Psoas muscle (tissue), 8 donors: ENCODE results near the gene MAGI1. TPM values are rescaled to one million over a fixed set of nuclear protein-coding genes. Genes with fewer than 3 reads are reported as not detected.

Experiments used
- ATAC-seq, 4 donors: fragments of 200-7000 bp; cut with Tn5 transposase; one replicate each; pipeline ENCODE4 v1.9.1; 2020; ENCODE audit warnings: moderate library complexity in 3 of 4, mild to moderate bottlenecking in 2 of 4
- DNase-seq, 2 donors: peaks; one replicate each; pipeline ENCODE4 v3.0.0-alpha.2; 2020
- H3K27ac ChIP-seq: fragments of 200-600 bp; one replicate; pipeline ENCODE4 v1.8.0; 2022
- H3K27me3 ChIP-seq, 3 donors: fragments of 200-600 bp in 1 of 3; one replicate each; pipeline versions ENCODE4 v1.6.1 to v1.8.0; 2013 to 2022; ENCODE audit warnings: low read length in 2 of 3, mild to moderate bottlenecking in 2 of 3, moderate library complexity in 1 of 3; ENCODE audit not compliant: insufficient read depth in 3 of 3
- H3K36me3 ChIP-seq, 2 donors: fragments of 200-600 bp in 1 of 2; one replicate each; pipeline versions ENCODE4 v1.6.1 to v1.8.0; 2013 to 2022; ENCODE audit warnings: low read depth in 1 of 2, mild to moderate bottlenecking in 1 of 2, moderate library complexity in 1 of 2; ENCODE audit not compliant: insufficient read depth in 1 of 2
- H3K4me1 ChIP-seq: fragments of 200-600 bp; one replicate; pipeline ENCODE4 v1.8.0; 2022
- H3K4me3 ChIP-seq: fragments of 200-600 bp; one replicate; pipeline ENCODE4 v1.8.0; 2022; ENCODE audit warnings: mild to moderate bottlenecking
- H3K9me3 ChIP-seq: fragments of 200-600 bp; one replicate; pipeline ENCODE4 v1.8.0; 2022
- WGBS, 3 donors: extraction: QIAGEN DNeasy Blood & Tissue Kit; methylation state at CpG; one replicate each; pipeline versions ENCODE4 v1.1.6 to v1.1.7; 2013; 5-methylcytosine and 5-hydroxymethylcytosine counted together
- intact Hi-C, 2 donors: fragments of 100-400 bp; cut with DNase I; formaldehyde crosslinking; loops; one replicate each; pipeline versions ENCODE4 v1.11.0 to v1.14.2; 2022
- polyA plus RNA-seq, 3 donors: library from polyadenylated mRNA; stranded (reverse); fragments of 200-250 nt; gene quantifications; one replicate each; pipeline ENCODE4 v1.2.3, GENCODE V29; 2013
- total RNA-seq, 4 donors: library from RNA; stranded (reverse); fragmentation: NEBNext Ultra II Directional in 2 of 4; extraction: Animal tissue kit (Norgen Biotek cat#: 25700) in 2 of 4; gene quantifications; one replicate each; pipeline versions ENCODE4 v1.2.1 to v1.2.4, GENCODE V29; 2021 to 2023
- TF ChIP-seq, protein P1 (sequence below): fragments of 200-600 bp; IDR thresholded peaks from one replicate; pipeline ENCODE4 v1.8.0; 2022; ENCODE audit warnings: antibody characterized with exemption
- donor health status: healthy with polysubstance abuse.
- donor health status: DM: no; HTN: no; CAD: no; lungs with moderate emphysema.
- donor health status: Bipolar disorder and iron deficiency.
- donor health status: healthy.
- donor health status: DM: yes; HTN: yes; CAD: no.
- donor health status: DM: no; HTN: no; CAD: no.
- donor health status: DM: no; HTN: no; CAD: no.
- donor health status: DM: yes; HTN: yes; CAD: no.

The MAGI1 gene
- total and polyA plus RNA-seq, 7 donors: 4.5 to 8.1 (median 6.3) TPM

DNA sequence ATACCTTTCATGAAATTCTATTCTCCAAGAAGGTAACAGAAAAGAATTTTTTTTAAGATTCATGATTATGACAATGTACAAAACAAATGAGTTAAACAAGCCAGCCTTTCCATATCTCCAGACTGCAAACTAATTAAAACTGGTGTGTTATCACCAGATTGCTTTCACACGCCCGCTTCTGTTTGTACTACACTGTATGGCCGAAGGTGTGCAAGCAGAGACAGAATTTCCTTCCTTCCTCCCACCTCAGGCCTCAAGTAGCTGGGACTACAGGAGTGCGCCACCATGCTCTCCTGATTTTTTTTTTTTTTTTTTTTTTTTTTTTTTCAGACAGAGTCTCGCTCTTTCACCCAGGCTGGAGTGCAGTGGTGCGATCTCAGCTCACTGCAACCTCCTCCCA, 400.4 kb downstream of the MAGI1 start:
- ATAC-seq: no peak
- intact Hi-C loops: no loop called here
- H3K36me3 ChIP-seq: no peaks in the 10 kb centered on the region
- no peaks in the 10 kb centered on the region for H3K9me3 ChIP-seq
- H3K27me3 ChIP-seq: no peaks in the 10 kb centered on the region
- no peak overlapping the region for H3K4me3 ChIP-seq
- TF ChIP-seq, protein P1, sequence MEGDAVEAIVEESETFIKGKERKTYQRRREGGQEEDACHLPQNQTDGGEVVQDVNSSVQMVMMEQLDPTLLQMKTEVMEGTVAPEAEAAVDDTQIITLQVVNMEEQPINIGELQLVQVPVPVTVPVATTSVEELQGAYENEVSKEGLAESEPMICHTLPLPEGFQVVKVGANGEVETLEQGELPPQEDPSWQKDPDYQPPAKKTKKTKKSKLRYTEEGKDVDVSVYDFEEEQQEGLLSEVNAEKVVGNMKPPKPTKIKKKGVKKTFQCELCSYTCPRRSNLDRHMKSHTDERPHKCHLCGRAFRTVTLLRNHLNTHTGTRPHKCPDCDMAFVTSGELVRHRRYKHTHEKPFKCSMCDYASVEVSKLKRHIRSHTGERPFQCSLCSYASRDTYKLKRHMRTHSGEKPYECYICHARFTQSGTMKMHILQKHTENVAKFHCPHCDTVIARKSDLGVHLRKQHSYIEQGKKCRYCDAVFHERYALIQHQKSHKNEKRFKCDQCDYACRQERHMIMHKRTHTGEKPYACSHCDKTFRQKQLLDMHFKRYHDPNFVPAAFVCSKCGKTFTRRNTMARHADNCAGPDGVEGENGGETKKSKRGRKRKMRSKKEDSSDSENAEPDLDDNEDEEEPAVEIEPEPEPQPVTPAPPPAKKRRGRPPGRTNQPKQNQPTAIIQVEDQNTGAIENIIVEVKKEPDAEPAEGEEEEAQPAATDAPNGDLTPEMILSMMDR: no peak
- 83 to 93% (median 91%) methylated on average over 6 of the region's 6 CpGs for WGBS, 3 donors
- no peaks in the 10 kb centered on the region for H3K4me1 ChIP-seq
- no peak for DNase-seq
- no peak overlapping the region for H3K27ac ChIP-seq

DNA sequence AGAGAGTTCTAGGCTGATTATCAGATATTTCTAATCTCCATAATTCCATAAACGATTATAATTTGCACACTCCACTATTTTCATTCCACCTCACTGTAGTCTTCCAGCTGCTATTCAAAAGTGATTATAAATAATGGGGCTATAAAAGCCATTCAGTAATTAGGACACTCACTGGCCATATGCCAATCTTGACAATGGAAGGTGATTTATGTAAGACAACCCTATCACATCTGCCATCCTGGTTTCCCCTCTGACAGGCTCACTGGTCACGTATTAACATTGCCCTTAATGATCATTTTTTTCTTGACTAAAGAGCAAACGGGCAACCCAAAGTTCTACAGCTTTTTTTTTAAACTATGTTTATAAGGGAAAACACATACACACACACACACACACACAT, 402.4 kb downstream of the MAGI1 start:
- Histone ChIP-seq H3K36me3 (no peaks in the 10 kb centered on the region), H3K27ac (no peak overlapping the region), H3K4me1 (no peaks in the 10 kb centered on the region), H3K27me3 (no peaks in the 10 kb centered on the region), H3K4me3 (no peak overlapping the region), H3K9me3 (no peaks in the 10 kb centered on the region)
- no peak for ATAC-seq
- DNase-seq: no peak
- intact Hi-C loops: no loop called here
- WGBS, 3 donors: 27 to 35% (median 28%) methylated on average over 3 of the region's 3 CpGs
- TF ChIP-seq, protein P1: no peak

DNA sequence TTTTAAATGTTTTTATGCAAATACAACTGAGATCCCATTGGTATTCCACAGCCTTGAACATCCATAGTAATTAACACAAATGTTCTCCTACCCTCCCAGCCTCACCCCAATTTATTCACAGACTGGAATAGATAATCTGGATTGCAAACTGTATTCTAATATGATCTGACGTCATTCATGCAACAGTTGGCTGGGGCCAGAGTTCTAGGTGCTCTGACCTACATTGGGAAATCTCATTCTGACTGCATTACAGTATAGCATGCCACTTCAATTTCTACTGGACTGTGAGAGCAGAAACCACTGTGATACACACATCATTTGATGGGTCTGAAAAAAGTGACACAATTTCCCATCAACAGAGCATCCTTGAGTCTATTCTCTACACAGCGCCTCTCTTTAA, 403.1 kb downstream of the MAGI1 start:
- no peaks in the 10 kb centered on the region for H3K4me1 ChIP-seq
- intact Hi-C loops: no loop called here
- no peak overlapping the region for H3K27ac ChIP-seq
- ATAC-seq (peak in 3 of 4 donors; percentile 27 to 62 (median 41)), DNase-seq (no peak)
- TF ChIP-seq, protein P1: no peak
- no peaks in the 10 kb centered on the region for H3K27me3 ChIP-seq
- no peaks in the 10 kb centered on the region for H3K36me3 ChIP-seq
- no peak overlapping the region for H3K4me3 ChIP-seq
- H3K9me3 ChIP-seq: no peaks in the 10 kb centered on the region
- 62 to 67% (median 67%) methylated on average over 2 of the region's 2 CpGs for WGBS, 3 donors

DNA sequence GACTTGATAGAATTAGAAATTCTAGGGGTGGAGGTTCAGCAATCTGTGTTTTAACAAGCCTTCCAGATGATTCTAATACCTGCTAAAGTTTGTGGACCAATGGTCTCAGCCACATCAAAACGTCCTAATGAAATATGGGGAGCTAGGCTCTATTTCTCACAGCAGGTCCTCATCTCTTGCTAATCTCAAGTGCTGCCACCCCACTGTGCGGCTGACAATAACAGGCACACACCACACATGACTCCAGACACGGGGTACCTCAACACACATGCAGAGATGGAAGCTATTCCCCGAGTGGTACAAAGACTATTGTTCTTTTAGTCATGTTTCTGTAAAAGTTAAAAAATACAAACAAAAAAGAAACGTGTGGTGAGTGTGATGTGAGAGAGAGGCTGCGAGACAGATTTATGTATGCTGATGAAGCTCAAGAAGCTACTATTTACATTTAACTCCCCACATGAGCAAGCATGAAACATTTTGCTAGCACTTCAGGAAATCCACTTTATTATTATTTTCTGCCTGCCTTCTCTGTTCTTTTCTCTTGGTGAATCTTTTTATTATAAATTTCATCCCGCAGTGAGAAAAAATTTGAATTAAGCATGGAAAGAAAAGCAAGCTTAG, 405.6 kb downstream of the MAGI1 start:
- H3K27ac ChIP-seq: no peak overlapping the region
- H3K27me3 ChIP-seq: no peaks in the 10 kb centered on the region
- no peak for DNase-seq
- H3K4me3 ChIP-seq: no peak overlapping the region
- ATAC-seq: no peak
- WGBS, 3 donors: 73 to 83% (median 77%) methylated on average over 7 of the region's 7 CpGs
- intact Hi-C loops: no loop called here
- no peaks in the 10 kb centered on the region for H3K4me1 ChIP-seq
- TF ChIP-seq, protein P1: no peak
- no peaks in the 10 kb centered on the region for H3K36me3 ChIP-seq
- H3K9me3 ChIP-seq: no peaks in the 10 kb centered on the region

DNA sequence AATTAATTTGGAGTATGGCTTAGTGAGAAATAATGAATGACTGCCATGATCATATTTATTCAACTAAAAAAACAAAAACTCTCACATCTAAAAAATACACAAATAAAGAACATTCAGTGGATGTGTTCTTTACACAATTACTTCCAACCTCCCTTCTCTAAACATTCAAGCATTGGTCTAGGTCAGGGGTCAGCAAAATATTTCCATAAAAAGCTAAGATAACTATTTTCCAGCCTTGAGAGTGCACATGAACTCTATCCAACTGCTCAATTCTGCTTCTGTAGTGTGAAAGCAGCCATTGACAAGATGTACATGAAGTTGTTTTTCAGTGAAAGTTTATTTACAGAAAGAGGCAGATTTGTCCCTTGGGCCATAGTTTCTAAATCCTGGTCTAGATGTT, 406.3 kb downstream of the MAGI1 start:
- intact Hi-C loops: no loop called here
- DNase-seq: no peak
- Histone ChIP-seq H3K27ac (no peak overlapping the region), H3K27me3 (no peaks in the 10 kb centered on the region), H3K36me3 (no peaks in the 10 kb centered on the region), H3K9me3 (no peaks in the 10 kb centered on the region), H3K4me3 (no peak overlapping the region), H3K4me1 (no peaks in the 10 kb centered on the region)
- ATAC-seq: no peak
- TF ChIP-seq, protein P1: no peak
